GM21447 (cell line): ENCODE results near the gene GAK.
"Not testable (repeated sequence)": the region's sequence is repeated elsewhere in the genome, so short reads cannot be mapped to it uniquely, and the experiment has no call there.

Experiments
- ATAC-seq: cut with Tn5 transposase; IDR thresholded peaks from one replicate; pipeline ENCODE4 v1.9.1; 2021; ENCODE audit not compliant: unreplicated experiment

Gene GAK

DNA sequence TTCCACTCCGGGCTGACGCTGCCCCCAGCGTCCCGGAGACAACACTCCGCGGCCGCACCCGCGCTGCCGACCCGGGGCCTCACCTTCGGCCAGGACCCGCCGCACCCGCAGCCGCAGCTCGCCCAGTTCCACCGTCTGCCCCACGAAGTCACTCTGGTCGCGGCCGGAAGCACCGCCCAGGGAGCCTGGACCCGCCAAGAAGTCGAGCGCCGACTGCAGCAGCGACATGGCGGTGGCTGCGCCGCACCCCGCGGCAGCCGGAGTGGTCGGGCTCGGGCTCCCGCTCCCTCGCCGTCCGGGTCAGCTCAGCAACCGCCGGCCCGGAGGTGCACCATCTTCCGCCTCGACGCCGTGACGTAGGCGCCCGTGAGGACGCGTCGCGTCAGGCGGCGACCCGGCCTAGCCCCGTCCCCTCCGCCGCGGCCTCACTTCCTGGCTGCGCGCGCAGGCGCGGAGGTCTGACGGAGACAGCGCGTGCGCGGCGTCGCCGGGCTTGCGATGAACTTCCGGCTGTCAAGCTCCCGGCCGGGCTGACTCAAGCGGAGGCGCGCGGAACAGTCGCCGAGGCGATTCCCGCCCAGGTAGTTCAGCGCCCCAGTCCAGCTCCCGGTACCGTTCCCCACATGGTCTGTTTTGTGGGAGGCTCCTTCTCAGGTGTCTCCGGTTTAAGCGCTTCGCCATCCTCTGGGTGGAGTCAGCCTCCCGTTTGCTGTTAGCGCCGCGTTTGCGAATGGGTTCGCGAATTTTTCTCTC is at the start of gene GAK, which contains the start of gene TMEM175:
Gene GAK (minus strand): TSS at position 357 of the 753 bp plus-strand sequence. CDS start 129 bp downstream, at position 228.
Gene TMEM175 (plus strand): TSS at position 501 of the 753 bp plus-strand sequence. CDS start 15,280 bp downstream, outside the sequence.
- ATAC-seq = peak; percentile 86

DNA sequence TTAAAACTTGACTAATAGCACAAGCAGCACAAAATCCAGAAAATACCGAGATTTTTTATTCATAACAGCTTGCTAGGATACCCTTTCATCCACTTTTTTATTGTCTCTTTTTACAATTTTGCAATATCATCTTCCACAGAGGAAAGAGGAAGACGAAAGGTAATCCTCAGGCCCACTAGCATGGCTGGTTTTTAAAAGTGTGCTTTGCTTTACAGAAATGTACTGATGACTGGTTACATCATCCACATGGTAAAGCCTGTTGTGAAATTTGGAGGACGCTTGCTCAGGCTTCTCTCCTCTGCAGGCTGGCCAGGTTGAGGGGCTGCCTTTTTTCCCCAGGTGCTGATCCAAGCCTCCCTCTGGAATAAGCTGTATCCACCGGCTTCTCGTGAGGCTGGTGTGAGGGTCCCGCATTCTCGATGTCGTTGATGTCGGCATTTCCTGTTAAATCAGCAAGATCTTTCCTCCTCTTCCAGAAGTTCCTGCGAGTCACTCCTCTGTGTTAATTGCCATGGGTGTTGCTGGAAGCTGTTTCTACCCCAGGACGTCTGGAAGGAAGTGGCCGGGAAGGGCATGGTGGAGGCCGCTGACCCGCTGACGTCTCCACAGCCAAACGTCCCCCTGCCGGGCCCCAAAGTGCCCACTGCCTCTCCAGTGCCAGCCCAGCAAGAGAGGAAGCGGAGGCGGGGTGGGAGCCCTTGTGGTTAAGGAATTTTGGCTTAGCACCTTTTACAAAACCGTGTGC is 47.0 kb upstream of the GAK start:
- no peak for ATAC-seq

DNA sequence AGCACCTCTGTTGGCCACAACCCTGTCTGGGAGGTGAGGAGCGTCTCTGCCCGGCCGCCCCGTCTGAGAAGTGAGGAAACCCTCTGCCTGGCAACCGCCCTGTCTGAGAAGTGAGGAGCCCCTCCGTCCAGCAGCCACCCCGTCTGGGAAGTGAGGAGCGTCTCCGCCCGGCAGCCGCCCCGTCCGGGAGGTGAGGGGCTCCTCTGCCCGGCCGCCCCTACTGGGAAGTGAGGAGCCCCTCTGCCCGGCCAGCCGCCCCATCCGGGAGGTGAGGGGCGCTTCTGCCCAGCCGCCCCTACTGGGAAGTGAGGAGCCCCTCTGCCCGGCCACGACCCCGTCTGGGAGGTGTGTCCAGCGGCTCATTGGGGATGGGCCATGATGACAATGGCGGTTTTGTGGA is 43.9 kb upstream of the GAK start:
- ATAC-seq = not testable (repeated sequence)

DNA sequence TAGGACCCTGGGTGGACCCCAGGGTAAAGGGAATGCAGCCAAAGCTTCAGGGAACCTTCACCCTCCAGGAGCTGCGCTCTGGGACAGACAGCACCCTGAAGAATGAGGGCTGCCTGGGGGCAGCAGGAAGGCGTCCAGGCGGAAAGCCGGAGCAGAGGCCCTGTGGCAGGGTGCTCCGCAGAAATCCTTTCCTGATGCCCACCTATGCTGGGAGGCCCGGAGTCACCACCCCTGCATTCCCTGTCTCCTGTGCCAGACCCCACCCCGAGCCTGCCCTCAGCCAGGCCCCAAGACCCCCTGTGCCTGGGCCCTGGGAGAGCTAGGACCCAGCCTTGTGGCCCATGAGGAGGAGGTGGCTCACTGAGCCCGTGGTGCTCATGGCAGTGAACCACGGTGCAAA is 42.6 kb upstream of the GAK start:
- ATAC-seq = no peak

DNA sequence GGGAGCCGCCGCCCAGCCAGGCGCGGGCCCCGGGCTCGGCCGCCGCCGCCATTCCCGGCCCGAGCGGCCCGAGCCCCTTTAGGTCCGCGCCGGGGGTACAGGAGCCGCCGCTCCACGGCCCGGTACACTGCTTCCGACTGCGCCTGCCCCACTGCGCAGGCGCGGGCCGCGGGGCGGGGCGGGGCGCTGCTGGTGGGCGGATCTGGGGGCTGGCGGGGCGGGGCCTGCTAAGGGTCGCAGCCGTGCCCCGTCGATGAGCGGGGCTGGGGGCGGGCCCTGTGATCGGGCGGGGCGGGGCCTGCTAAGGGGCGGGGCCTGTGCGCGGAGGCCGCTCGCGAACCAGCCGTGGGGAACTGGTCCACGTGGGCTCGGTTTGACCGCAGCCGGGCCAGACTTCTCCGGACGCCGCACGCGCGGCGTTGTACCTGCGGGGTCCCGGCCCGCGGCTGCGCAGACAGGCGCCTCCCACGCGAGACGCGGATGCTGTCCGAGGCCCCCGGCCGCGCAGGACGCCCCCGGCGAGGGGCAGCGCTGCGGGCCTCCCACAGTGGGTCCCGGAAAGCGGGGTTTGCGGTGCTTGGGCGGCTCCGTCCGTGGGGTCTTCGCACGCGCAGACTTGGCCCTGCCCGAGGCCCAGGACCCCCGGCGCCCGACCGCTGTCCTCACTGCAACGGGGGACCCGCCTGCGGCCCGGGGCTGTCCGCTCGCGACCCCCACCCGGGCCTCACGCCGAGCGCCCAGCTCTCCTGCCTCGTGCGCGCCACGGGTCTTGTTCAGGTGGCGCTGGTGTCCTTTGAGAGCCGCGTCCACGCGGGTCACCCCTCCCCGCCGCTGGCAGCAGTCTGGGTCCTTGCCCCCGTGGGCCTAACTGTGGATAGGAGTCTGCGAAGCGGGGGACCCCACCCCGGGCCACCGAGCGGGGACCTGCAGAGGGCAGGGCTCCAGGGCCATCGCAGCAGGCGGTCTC is 41.6 kb upstream of the GAK start, which contains the start of gene DGKQ:
Gene DGKQ (minus strand): TSS at position 139 of the 967 bp plus-strand sequence. CDS start 87 bp downstream, at position 52.
- ATAC-seq = peak; percentile 59

DNA sequence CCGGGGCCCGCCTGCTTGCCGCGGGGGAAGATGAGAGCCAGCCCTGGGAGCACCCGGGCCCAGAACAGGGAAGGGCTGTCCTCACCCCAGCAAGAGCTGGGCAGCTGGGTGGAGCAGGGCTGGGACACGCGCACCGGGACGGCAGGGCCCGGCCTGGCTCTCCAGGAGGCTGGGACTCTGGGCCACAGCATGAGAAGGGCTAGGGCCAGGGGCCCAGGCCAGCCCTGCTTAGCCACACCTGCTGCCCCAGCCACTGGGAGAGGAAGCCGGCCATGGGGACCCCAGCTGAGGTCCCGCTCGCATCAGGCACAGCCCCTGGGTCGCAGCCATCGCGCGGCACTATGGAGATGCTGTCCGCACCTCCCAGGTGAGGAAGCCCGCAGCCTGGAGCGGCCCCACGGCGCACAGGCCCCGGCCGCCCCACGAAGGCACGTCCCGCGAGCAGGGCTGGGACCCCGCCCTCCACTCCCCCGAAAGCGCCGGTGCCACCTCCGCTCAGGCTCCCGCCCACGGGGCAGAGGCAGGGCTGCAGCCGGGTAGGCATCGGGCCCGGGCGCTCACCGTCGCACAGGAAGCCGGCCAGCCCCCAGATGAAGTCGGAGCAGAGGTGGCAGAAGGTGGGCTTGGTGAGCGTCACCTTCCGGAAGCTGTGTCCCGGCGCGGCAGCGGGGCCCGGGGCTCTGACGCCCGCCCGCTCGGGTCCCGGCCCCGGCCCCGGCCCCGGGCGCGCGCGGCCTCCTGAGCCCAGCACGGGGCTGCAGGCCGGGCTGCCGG is 40.7 kb upstream of the GAK start:
- peak; percentile 36 for ATAC-seq

DNA sequence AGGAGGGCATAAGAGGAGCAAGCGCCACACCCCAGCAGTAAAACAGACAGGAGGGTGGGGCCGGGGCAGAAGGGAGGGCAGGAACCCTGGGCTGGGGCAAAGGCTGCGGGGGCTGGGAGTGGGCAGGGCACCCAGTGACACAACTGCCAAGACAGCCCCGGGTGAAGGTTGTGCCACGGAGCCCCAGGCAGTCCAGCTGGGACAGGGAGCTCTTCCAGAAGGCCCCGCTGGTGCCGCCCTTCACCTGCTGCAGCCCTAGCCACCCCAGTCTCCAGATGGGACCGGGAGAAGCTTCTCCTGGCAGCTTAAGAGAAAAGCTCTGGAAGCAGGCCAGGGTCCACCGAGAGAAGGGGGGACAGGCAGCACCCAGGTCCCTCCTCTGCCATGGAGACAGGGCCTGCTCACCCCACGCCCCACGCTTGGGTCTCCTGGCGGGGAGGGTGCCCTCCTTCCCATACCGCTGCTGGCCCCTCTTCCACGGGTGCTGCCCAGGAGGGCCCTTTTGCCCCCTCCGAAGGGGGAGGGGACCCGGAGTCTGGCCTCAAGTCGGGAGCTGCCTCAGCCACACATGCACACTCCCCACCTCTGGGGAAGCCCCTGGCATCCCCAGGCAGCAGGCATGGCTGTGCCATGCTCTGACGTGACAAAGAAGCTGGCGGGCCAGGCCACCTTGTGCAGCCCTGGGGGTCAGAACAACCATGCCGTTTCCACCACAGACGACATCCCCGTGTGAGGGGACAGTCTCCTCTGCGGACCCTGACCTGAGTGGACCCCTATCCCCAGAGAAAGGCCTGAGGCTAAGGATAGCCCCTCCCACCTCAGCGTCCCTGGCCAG is 39.8 kb upstream of the GAK start:
- no peak for ATAC-seq

DNA sequence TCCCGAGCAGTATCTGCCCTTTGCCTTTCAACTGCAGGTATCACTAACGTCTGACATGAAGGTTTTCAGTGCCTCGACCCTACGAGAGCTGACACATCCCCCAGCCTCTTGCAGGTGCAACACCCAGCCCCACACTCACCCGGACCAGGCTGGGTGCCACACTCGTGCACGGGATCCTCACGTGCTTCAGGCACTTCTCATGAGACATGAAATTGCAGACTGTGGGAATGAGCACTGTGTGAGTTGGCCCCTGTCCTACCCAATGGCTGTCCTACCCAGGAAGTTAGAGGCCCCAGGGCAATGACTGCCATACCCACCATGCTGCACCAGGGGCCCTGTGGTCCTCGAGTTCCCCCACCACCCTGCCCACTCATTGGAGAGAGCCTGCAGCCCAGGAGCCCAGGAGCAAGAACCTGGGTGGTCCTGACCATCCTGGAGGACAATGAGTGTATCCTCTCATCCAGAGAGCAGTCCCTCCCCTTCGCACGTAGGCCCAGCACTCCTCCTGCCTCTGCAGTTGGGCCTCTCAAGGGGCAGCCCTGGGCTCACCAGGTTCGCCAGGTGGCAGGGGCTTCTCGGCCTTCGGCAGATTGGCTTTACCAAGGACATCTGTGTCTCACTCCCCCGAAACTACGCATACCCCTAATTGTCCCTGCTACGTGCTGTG is 38.9 kb upstream of the GAK start:
- no peak for ATAC-seq

DNA sequence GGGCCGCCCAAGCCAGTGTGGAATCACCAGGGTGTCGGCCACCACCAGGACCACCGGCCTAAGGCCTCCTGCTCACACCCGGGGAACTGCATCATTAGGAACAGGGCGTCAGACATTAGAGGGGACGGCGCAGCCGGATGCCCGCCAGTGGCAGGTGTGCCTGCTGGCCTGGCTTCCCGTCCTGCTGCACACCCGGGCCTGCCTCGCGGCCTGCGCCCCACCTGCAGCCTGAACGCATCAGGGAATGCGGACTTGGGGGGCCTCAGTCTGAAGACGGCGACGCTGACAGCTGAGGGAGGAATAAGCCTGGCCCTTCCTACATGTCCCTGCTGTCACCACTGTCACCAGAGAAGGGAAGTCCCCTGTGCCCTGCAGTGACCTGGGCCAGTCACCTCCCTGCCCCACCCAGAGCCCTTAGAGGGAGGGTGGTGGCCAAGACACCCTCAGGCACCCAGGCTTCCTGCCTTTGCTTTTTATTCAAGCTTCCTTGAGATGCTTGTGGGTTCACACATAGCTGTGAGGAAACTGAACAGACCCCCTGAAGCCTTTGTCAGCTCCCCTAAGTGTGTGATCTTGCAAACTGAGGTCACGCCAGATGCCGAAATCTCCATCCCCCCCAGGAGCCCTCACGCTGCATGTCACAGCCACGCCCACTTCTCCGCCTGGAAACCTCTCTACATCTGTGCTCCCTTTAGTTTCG is 38.1 kb upstream of the GAK start:
- ATAC-seq = no peak

DNA sequence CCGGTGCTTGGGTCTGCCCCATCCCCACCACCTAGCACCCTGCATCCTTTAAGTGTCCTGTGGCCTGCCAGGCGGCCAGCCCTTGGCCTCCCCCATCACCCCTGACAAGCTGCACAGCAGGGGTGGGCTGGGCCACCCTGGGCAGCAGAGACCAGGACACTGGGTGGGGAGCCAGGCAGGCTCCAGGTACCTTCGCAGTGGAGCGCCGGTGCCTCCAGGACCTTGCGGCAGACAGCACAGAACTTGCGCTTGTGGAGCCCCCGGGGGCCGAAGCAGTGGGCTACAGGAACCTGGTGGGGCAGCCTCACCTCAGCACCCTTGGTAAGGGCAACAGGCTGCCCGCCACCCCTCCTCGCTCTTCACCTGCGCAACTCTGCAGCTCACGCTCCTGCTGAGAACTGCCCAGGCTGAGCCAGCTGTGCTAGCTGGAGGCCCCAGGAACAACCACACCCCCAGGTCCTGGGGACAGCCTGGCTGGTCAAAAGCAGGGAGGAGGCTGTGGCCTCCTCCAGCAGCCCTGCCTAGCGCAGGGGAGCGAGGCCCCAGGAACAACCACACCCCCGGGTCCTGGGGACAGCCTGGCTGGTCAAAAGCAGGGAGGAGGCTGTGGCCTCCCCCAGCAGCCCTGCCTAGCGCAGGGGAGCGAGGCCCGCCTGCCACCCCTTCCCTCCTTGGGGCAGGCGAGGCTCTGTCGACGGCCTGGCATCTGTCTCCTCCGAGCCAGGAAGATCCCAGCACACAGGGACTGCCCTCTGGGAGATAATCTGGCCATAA is 36.7 kb upstream of the GAK start:
- ATAC-seq = no peak

DNA sequence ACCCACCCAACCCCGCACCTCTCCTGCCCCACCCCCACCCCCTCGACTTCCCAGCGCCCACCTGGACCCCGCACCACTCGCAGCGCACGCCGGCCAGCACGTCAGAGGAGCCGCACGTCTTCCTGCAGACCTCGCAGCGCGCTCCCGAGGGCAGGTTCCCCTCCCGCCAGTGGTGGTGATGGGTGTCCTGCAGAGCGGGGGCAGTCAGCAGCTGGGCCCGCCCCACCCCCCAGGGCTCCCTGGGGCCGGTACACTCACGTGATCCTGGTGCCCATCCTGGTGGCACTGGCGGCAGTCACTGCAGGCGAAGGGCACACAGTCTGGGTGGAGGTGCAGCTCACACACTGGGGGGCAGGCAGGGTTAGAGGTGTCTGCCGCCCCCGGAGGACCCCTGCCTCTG is 36.1 kb upstream of the GAK start:
- ATAC-seq = no peak

DNA sequence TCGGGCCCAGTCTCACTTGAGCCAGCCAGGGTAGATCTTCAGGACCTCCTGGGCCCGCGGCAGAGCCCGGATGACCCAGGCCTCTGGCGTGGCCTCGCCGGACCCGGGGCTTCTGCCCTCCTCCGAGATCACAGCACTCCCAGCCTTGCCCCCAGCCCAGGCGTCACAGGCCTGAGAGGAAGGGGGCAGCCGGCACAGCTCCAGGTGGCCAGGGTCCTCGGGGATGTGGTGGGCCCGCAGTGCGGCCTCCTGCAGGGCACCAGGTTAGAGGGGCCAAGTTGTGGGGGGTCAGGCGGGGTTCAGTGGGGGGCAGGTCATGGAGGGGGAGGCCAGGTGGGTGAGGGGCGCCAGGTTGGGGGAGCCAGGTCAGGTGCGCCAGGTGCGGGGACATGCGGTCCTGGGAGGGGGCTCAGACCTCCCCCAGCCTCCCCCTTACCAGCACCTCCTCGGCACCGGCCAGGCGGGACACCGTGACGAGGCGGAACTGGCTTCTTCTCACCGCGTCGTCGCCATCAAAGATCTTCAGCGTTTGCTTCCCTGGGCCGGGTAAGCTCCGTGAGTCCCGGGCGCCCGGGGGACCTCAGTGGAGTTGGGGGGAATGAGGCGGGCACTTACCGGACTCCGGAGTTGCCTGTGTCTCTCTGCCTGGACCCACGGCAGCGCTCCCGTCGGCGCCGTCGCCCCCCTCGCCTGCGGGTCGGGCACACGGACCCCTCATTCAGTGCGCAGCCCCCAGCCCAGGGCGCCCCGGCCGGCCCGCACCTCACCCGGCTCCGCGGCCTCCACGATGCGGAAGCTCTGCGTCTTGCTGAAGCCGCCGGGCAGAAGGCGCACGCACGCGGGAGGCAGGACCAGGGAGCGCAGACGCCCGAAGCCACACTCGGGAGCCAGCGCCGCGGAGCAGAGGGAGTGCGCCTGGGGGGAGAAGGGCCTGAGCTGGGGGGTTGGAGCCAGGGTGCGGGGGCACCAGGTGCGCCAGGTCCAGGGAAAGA is 35.3 kb upstream of the GAK start:
- no peak for ATAC-seq

DNA sequence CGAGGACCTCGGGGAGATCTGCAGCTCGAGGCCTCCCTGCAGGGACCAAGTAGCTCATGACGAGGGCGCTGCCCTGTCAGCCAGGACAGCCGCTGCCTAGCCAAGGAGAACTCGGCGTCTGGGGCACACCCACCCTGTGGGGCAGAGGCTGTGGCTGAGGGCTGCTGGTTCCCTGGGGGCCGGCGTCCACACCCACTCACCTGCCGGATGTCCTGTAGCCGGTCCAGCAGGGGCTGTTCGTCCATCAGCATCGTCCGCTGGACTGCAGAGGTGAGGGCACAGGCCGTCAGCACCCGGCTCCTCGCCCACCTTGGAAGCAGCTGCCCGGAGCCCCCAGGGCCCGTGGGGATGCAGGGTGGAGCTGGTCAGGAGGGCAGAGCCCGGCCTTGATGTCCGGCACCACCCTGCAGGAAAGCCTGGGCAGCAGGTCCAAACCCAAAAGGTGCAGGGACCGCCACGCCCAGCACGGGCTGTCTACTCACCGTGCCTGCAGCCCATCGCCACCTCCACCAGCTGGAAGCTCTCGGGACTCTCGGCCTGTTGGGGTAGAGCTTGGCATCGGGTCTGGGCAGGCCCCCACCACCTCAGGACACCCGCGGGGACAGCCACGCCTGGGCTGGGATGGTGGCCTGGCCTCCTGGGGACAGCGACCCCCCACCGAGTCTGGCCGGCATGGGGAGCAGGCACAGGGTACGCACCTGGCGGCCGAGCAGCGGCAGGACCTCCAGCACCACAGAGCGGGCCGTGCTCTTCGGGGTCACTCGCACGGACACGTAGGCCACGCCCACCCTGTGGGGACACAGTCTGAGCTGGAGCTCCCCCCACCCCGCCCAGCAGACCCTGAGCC is 34.4 kb upstream of the GAK start:
- ATAC-seq = no peak

DNA sequence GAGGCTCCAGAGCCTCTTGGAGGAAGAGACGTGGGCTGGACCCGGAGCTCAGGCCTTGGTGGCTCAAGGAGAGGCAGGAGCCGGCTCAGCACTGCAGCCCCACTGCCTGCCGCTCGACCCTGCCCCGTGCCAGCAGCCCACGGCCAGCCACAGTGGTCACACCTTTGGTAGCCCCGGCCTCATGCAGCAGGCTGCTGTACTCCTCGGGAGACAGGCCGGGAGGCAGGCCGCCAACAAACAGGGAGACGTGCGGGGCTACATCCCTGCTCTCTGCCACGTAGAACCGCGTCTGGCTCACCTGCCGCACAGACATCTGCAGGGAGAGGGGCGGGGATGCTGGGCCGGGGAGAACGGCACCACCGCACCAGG is 33.6 kb upstream of the GAK start:
- ATAC-seq = no peak

DNA sequence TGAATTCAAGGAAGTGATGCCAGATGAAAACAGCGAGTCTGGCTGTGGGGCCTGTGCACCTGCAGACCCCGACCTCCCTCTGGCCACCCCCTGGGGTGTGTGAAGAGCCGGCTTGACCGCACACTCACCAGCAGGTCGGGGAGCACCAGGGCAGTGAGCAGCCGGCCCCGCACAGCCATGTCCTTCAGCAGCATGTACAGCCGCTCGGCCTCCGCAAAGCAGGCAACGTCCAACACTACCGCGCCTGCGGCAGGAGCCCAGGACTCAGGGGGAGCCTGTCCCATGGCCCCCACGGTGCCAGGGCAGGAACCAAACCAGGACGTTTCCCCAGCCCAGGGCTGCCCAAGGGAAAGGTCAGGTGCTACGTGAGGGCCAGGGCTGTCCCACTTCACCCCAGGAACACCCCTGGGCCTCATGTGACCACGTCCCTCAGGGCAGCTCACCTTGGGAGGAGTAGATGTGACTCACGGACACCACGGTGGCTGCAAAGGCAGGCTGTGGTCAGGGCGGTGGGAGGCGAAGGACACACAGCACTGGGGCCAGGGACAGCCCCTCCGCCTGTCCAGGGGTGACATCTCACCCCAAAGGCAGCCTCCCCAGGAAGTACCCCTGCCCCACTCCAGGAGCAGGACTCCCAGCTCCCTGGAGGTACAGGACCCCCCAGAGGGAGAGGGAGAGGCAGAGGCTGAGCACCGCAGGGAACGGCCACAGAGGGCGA is 33.1 kb upstream of the GAK start:
- ATAC-seq = no peak
